HepG2 (cell line): ENCODE measurements around the gene NAGA.

ENCODE experiments used
- FIP1L1 ChIP-seq: fragments of 200-400 bp; formaldehyde crosslinking; IDR thresholded peaks from 2 replicates; pipeline ENCODE4 v1.6.1; 2018; ENCODE audit warnings: low read depth, mild to moderate bottlenecking, low read length, moderate library complexity, borderline replicate concordance; ENCODE audit not compliant: insufficient read depth
- HNF4A ChIP-seq: sonication (generic); formaldehyde crosslinking; IDR thresholded peaks from 2 replicates; pipeline ENCODE4 v1.4.0; 2020; ENCODE audit warnings: missing genetic modification reagents
- MXI1 ChIP-seq: IDR thresholded peaks from 3 replicates; pipeline ENCODE4 v1.6.1; 2012; ENCODE audit warnings: low read depth, low read length, inconsistent platforms, borderline replicate concordance
- PHF5A ChIP-seq: IDR thresholded peaks from one replicate; pipeline ENCODE4 v1.6.1; 2018; ENCODE audit warnings: low read depth, missing genetic modification reagents; ENCODE audit not compliant: unreplicated experiment
- PHF8 ChIP-seq: sonication (generic); formaldehyde crosslinking; IDR thresholded peaks from 2 replicates; pipeline ENCODE4 v1.5.0; 2020; ENCODE audit warnings: missing genetic modification reagents
- POLR2AphosphoS5 ChIP-seq: IDR thresholded peaks from 2 replicates; pipeline ENCODE4 v1.6.1; 2012; ENCODE audit warnings: low read depth, low read length
- POLR2G ChIP-seq: fragments of 200-400 bp; formaldehyde crosslinking; IDR thresholded peaks from 2 replicates; pipeline ENCODE4 v1.6.1; 2018; ENCODE audit warnings: mild to moderate bottlenecking, low read depth, low read length, moderate library complexity
- SMARCC2 ChIP-seq: fragments of 450-650 bp; IDR thresholded peaks from 2 replicates; pipeline ENCODE4 v1.6.1; 2017; ENCODE audit warnings: antibody characterized with exemption, mild to moderate bottlenecking
- U2AF1 ChIP-seq: fragments of 200-400 bp; formaldehyde crosslinking; optimal IDR thresholded peaks from 2 replicates; pipeline ENCODE3; 2017; ENCODE audit warnings: mild to moderate bottlenecking, low read depth, low read length
- ZNF121 ChIP-seq: sonication (generic); formaldehyde crosslinking; IDR thresholded peaks from 2 replicates; pipeline ENCODE4 v1.5.0; 2020; ENCODE audit warnings: mild to moderate bottlenecking, missing genetic modification reagents
- ZSCAN22 ChIP-seq: sonication (generic); formaldehyde crosslinking; IDR thresholded peaks from 2 replicates; pipeline ENCODE4 v1.4.0; 2020; ENCODE audit warnings: mild to moderate bottlenecking, missing genetic modification reagents
- TF ChIP-seq, protein P1 (sequence below): sonication (generic); formaldehyde crosslinking; IDR thresholded peaks from 2 replicates; pipeline ENCODE4 v1.5.0; 2020; ENCODE audit warnings: mild to moderate bottlenecking, missing genetic modification reagents, moderate library complexity

DNA sequence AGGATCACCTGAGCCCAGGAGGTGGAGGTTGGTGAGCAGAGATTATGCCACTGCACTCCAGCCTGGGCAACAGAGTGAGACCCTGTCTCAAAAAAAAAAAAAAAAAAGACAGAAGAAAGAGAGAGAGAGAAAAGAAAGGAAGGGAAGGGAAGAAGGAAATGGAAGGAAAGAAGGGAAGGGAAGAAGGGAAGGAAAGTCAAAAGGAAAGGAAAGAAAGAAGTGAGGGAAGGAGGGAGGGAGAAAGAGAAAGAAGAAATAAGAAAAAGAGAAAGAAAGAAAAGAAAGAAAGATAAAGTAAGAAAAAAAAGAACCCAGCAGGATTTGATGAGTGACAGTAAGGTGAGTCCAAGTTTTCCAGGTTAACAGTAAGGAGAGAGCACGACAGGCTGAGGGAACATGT lies 52.4 kb downstream of the NAGA start:
- no peak for TF ChIP-seq PHF8
- no peak for TF ChIP-seq MXI1
- no peak for TF ChIP-seq ZSCAN22 (CRISPR knock-in tag)
- no peak for TF ChIP-seq FIP1L1
- TF ChIP-seq, protein P1, sequence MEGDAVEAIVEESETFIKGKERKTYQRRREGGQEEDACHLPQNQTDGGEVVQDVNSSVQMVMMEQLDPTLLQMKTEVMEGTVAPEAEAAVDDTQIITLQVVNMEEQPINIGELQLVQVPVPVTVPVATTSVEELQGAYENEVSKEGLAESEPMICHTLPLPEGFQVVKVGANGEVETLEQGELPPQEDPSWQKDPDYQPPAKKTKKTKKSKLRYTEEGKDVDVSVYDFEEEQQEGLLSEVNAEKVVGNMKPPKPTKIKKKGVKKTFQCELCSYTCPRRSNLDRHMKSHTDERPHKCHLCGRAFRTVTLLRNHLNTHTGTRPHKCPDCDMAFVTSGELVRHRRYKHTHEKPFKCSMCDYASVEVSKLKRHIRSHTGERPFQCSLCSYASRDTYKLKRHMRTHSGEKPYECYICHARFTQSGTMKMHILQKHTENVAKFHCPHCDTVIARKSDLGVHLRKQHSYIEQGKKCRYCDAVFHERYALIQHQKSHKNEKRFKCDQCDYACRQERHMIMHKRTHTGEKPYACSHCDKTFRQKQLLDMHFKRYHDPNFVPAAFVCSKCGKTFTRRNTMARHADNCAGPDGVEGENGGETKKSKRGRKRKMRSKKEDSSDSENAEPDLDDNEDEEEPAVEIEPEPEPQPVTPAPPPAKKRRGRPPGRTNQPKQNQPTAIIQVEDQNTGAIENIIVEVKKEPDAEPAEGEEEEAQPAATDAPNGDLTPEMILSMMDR (CRISPR knock-in tag): no peak
- TF ChIP-seq ZNF121 (CRISPR knock-in tag): no peak
- no peak for TF ChIP-seq POLR2G
- TF ChIP-seq U2AF1: no peak
- no peak for TF ChIP-seq SMARCC2
- TF ChIP-seq HNF4A (CRISPR knock-in tag): no peak
- TF ChIP-seq PHF5A: no peak
- TF ChIP-seq POLR2AphosphoS5: no peak
